Fibroblast of pulmonary artery (primary cell): ENCODE measurements around the gene IFNA8.

ENCODE experiments used
- DNase-seq: peaks from one replicate; pipeline ENCODE4 v3.0.0-alpha.2; 2010; ENCODE audit warnings: low read depth
- H3K4me3 ChIP-seq: replicated peaks from 2 replicates; pipeline ENCODE4 v1.5.1; 2011; ENCODE audit warnings: low read depth, mild to moderate bottlenecking, control low read depth, low read length, moderate library complexity
- TF ChIP-seq, protein P1 (sequence below): IDR thresholded peaks from 2 replicates; pipeline ENCODE4 v1.5.1; 2011; ENCODE audit warnings: mild to moderate bottlenecking, control low read depth, low read length, inconsistent platforms; ENCODE audit errors: missing control alignments

Gene IFNA8

DNA sequence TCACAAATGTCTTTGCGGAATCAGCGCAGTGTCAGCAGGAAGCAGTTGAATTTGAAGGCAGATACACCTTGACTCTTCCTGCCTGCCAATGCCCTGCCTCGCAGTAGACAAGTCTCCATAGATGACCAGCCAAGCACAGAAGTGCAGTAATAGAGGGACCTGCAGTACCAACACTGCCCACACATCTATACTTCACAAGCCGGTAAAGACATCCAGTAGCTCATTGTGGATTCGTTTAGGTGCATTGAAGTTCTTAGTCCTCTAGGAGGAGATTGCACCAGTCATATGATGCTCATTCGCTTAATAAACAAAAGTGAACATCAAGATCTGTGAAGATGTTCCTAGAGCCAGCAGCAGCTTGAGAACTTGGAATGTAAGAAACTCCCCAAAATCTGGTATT lies 16.6 kb upstream of the IFNA8 start:
- DNase-seq, result peak; percentile 23
- no peak overlapping the region for H3K4me3 ChIP-seq

DNA sequence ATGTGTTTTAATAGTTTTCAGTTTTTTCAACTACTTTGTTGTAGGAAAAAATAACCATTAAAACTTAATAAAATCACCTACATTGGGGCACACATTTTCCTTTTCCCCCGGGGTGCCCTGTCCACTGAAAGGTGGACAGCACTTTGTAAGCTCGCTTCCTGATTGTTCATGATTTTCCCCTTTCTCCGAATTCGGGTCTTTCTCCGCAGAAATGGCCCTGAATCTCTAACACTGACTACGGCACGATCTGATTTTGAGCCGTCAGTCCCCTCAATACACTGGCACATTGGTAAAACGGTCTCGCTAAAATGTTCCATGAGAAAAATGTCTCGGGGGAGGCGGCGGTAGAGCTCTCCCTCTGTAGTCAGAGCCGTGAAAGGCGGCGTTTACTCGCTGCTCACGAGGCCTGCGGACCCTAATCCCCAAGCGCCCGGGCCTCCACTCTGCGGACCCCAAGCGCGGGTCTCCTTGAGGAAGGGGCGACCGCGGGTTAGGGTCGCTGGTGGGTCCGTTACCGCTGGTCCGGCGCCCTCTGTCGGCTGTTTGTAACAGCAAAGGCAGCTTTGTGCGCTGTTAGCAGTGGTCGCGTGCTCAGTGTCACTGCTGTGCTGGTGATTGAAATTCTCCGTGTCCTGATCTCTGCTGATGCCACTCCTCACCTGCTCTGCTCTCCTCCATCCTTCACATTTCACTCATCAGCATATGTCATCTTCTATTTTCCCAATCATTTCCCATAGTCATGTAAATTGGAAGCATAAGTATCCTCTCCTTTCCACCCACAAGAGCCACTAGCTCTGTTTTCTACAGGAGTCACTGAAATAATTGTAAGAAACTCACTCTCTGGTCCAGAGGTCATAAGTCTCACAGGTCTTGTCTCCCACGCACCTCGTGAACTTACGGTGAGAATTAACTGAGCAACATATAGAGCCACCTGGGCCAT lies 12.9 kb upstream of the IFNA8 start:
- DNase-seq, result peak; percentile 22
- H3K4me3 ChIP-seq, result peak overlapping the region; percentile 51
- TF ChIP-seq, protein P1, sequence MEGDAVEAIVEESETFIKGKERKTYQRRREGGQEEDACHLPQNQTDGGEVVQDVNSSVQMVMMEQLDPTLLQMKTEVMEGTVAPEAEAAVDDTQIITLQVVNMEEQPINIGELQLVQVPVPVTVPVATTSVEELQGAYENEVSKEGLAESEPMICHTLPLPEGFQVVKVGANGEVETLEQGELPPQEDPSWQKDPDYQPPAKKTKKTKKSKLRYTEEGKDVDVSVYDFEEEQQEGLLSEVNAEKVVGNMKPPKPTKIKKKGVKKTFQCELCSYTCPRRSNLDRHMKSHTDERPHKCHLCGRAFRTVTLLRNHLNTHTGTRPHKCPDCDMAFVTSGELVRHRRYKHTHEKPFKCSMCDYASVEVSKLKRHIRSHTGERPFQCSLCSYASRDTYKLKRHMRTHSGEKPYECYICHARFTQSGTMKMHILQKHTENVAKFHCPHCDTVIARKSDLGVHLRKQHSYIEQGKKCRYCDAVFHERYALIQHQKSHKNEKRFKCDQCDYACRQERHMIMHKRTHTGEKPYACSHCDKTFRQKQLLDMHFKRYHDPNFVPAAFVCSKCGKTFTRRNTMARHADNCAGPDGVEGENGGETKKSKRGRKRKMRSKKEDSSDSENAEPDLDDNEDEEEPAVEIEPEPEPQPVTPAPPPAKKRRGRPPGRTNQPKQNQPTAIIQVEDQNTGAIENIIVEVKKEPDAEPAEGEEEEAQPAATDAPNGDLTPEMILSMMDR, result peak; percentile 84

More for the DNA sequence above, 16.6 kb upstream of the IFNA8 start:
- TF ChIP-seq, protein P1, result peak; percentile 27

DNA sequence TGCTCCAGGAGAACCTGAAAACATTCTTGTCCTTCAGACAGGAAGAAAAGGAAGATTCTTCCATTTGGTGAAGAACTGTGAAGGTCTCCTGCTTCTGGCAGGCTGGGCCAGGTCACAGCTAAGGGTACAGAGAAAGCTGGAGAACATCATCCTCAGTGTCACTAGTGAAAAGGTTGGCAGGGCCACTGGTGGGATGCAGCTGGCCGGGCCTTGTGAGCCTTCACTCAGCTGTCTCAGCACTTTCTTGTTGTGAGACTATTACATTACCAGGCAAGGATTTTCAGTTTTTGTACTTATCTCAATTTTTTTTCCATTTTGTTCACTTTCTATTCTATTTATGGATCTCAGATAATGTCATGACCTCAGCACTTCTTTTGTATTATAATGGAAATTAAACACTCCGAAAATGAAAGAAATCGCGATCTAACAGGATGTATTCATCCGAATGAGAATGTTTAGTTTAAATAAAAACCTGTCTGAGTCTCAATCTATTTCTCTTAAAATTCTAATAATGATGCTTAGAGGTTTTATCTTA lies 9.9 kb upstream of the IFNA8 start:
- TF ChIP-seq, protein P1, result no peak
- DNase-seq, result no peak
- H3K4me3 ChIP-seq, result no peak overlapping the region

DNA sequence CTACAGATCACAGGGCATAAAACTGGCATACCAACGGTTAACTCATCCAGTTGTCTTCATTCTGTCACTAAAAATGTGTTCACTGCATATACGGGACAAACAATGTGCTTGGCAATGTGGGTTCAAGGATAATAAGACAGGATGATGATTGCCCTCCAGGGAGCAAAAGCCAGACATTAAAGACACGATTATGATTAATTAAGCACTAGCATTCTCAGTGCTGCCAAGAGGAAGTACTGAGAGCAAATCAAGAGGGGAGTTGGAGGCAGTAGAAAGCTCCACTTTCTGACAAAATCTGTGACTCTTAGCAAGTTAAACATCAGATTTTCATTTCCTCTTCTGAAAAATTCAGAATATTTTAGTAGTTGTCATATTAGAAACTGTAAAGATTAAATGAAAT lies 9.0 kb upstream of the IFNA8 start:
- no peak for DNase-seq
- no peak overlapping the region for H3K4me3 ChIP-seq
- TF ChIP-seq, protein P1, result no peak

DNA sequence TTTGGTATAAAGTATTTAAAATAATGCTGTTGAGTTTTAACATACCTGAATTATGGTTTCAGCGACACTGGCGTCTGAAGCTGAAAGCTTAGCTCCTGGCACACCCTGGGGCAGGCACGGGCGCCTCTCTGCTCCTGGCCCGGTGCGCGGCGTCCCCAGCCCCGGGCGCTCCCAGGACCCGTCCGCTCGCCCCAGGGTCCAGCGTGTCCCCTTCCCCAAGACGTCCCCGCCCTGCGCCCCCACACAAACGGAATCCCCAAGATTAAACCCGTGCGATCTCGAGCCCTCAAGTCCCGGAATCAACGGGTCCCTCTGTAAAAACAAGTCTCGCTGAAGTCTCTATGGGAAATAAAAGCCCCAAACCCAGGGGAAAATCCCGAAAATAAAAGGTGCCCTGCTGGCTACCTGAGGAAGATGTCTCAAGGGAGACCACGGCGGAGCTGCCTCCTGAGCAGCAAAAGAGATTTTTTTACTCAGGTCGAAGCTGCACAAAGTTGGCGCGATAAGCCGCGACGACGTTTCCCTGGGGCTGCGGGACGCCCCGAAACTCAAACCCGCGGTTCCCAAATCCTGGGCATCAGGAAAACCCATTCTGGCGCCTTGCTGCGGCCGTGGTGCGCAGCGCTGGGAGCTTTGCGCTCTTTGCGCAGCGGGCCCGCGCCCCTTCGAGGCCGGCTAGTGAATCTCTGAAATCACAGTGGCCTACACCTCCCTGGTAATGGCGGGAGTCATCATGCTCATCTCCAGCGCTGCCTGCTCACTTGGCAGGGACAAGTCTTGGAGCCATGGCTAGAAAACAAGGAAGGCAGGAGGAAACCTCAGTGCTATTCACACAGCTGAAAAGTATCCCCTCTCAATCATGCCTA lies 6.3 kb upstream of the IFNA8 start:
- DNase-seq, result no peak
- no peak overlapping the region for H3K4me3 ChIP-seq
- TF ChIP-seq, protein P1, result no peak

DNA sequence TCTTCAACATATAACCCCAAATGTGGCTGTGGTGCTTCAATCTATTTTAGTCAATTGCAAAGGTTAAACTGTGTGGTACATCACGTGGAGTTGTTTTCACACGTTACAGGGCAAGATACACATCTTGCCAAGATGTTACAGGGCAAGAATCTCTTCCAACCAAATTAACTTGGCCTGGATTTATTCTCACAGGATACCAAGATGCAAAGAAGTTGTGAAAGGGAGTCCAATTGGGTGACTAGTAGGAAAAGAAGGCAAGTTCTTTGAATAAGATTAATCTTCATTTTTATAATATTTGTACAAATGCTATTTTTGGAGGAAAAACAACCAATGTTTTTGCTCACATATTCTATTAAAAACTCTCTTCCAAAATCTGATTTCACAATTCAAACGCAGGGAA lies 4.8 kb upstream of the IFNA8 start:
- H3K4me3 ChIP-seq, result no peak overlapping the region
- TF ChIP-seq, protein P1, result no peak
- no peak for DNase-seq
